Measurements from ENCODE around the gene LRFN3.
A peak's percentile ranks its signal among the peaks of the same experiment; 100 is the strongest.
"Not testable (repeated sequence)": the region's sequence is repeated elsewhere in the genome, so short reads cannot be mapped to it uniquely, and the experiment has no call there.

LRFN3 gene

GRCh38 chr19:35977446-35978222, 41.5 kb downstream of the LRFN3 start:
- peak; percentile 10 to 22 for DNase-seq

- DNase-seq, result no peak
These were observed 42.1 kb downstream of the LRFN3 start for GRCh38 chr19:35978271-35978670.

- DNase-seq, result no peak
These were observed 42.7 kb downstream of the LRFN3 start for GRCh38 chr19:35978832-35979365.

GRCh38 chr19:35980997-35981396, 44.8 kb downstream of the LRFN3 start:
- DNase-seq, result not testable (repeated sequence)

GRCh38 chr19:35983177-35983576, 47.0 kb downstream of the LRFN3 start:
- DNase-seq, result no peak

GRCh38 chr19:35986111-35986510, 49.9 kb downstream of the LRFN3 start:
- DNase-seq, result no peak

- DNase-seq, result peak in 1 of 2 donors; percentile 32
These were observed 50.7 kb downstream of the LRFN3 start for GRCh38 chr19:35986664-35987570.

- DNase-seq, result no peak
These were observed 51.4 kb downstream of the LRFN3 start for GRCh38 chr19:35987571-35987896.

GRCh38 chr19:35988824-35989223, 52.6 kb downstream of the LRFN3 start:
- no peak for DNase-seq

- no peak for DNase-seq
These were observed 54.0 kb downstream of the LRFN3 start for GRCh38 chr19:35990156-35990555.

- no peak for DNase-seq
These were observed 54.9 kb downstream of the LRFN3 start for GRCh38 chr19:35990771-35991730.

- DNase-seq, result no peak
These were observed 55.7 kb downstream of the LRFN3 start for GRCh38 chr19:35991731-35992450.

- DNase-seq, result no peak
These were observed 57.0 kb downstream of the LRFN3 start for GRCh38 chr19:35992907-35993765.

- no peak for DNase-seq
These were observed 57.9 kb downstream of the LRFN3 start for GRCh38 chr19:35993923-35994598.
